Measurements from ENCODE around the gene ERFE. TPM values are rescaled to one million over a fixed set of nuclear protein-coding genes. Genes with fewer than 3 reads are reported as not detected.

Gene ERFE
- polyA plus RNA-seq, 4 donors: 4.5 to 7.0 (median 6.0) TPM

DNA sequence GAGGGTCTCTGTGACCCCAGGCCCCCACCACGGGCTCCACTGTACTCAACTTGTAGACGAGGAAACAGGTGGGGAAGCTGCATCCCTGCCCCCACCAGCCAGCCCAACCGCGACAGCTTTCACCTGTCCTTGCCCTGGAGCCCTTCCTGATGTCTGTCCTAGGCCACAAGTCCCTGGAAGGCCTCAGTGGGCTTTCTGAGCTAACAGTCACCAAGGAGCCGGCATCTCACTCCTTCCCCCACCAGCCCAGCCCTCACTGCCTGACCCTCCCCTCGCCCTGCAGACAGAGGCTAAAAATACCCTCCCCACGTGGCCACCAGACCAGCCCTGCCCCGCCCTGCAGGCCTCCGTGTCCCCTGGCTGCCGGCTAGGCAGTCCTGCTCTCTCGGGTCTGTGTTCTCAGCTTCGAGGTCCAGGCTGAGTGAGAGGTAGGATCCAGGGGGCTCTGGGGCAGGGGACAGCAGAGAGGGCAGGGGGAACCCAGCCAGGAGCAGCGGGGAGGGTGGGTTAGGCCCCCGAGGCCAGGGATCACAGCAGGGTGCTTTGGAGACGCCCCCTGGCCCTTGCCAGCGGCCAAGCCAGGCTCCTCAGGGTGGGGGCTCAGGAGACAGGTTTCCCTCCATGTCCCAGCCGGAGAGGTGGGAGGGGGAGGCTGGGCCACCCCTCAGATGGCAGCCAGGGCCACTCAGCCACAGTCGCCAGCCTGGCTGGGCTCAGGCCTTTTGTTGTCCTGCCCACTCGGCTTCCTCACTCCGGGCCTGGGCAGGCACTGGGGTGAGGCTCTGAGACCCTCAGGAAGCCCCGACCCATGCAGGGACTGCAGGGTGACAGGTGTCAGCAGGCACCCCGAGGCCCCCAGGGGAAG lies 20.2 kb upstream of the ERFE start, which contains the start of gene KLHL30:
KLHL30 (plus strand) TSS at position 338 of the 865 bp plus-strand sequence. CDS start 2,087 bp downstream, outside the sequence.
- no peak for DNase-seq (ENCODE audit: low read depth in 4 of 4, low spot score in 3 of 4)

DNA sequence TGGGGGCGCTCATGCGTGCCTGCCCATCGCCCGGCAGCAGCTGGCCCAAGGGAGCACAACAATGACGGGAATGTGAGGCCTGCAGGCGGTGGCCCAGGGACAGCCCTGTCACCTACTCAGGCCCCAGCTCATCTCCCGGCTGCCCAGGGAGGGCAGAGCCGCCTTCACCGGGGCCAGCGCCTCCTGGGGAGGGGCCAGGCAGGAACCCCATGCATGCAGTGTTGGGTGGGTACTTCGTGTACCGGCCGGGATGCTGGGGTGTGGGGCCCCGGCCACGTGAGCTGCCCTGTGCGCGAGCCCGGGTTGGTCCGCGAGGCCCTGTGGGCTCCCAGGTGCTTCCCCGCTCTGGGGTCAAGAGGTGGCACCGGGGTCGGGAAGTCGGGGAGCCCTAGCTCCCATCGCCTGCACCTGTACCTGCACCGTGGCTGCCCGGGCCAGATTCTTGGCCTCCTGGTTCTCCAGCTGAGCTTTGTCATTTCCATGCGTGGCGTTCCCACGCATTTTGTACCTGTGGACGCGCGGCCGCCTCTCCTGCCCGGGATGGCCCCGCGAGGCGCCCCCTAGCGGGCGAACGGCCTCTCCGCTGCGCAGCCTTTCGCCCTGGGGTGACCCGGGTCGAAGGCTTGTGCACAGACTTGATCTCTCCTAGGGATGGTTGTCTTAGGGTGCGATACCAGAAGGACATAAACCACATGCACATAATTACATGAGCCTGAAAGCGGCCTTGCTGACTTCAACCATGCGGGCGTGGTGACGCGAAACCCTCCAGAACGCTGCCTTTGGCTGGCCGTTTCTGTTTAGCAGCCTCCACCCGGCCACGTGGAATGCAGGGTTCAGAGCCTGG lies 19.4 kb upstream of the ERFE start:
- DNase-seq (ENCODE audit: low read depth in 4 of 4, low spot score in 3 of 4): no peak

DNA sequence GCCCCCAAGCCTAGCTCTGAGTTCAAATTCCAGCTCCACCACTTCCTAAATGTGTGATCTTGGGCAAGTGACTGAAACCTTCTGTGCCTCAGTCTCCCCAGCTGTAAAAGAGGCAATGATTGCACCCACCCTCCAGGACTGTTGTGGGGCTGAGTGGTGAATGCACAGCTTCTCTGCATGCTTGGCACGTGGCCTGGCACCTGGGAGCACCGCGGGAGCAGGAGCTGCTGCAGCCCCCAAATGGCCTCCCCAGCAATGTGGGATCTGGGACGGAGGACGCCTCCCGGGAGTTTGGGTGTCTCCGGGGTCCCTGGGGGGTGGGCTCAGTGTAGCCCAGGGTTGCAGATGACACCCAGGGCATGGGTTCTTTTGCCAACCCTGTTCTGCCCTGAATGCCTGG lies 18.7 kb upstream of the ERFE start:
- DNase-seq (ENCODE audit: low read depth in 4 of 4, low spot score in 3 of 4): no peak

DNA sequence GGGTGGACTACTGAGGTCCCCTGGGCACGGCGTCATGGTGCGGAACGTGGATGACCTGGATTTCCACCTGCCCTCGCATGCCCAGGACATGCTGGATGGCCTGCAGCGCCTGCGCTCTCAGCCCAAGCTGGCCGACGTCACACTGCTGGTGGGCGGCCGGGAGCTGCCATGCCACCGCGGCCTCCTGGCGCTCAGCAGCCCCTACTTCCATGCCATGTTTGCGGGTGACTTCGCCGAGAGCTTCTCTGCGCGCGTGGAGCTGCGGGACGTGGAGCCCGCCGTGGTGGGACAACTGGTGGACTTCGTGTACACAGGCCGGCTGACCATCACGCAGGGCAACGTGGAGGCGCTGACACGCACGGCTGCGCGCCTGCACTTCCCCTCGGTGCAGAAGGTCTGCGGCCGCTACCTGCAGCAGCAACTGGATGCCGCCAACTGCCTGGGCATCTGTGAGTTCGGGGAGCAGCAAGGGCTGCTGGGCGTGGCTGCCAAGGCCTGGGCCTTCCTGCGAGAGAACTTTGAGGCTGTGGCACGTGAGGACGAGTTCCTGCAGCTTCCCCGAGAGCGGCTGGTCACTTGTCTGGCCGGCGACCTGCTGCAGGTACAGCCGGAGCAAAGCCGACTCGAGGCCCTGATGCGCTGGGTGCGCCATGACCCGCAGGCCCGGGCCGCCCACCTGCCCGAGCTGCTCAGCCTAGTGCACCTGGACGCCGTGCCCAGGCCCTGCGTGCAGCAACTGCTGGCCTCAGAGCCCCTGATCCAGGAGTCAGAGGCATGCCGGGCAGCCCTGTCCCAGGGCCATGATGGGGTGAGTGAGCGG lies 17.8 kb upstream of the ERFE start:
- DNase-seq (ENCODE audit: low read depth in 4 of 4, low spot score in 3 of 4): no peak

DNA sequence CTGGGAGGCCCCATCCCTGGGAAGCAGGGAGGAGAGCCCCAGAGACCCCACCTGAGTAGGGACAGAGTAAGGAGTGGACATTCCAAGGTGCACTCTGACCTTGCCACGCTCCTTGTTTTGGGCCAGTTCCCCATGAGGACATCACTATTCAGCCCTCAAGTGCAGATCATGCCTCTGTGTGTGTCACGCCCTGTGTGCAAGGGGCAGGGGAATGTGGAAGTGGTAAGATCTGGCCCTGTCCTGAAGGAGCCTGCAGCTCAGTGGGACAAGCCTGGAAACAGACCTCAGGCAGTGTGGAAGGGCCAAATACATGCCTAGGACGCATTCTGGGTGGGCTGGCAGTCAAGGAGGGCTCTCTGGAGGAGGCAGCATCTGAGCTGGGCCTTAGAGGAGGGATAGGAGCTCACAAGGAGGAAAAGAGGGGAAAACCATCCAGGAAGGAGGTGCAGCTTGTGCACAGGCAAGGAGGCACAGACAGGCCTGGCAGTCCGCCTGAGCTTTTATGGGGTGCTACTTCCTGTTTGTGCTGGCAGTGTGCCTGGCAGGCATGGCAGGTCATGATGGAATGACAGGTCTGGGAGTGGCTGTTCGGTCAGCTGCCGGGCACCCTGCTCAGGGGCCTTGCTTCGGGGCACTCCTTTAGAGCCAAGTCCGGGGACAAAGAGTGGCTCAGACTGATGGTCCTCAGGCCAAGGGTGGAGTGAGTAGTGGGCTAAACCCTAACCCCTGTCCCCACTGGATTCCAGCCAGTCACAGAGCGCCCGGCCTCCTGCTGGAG lies 17.0 kb upstream of the ERFE start:
- no peak for DNase-seq (ENCODE audit: low read depth in 4 of 4, low spot score in 3 of 4)

DNA sequence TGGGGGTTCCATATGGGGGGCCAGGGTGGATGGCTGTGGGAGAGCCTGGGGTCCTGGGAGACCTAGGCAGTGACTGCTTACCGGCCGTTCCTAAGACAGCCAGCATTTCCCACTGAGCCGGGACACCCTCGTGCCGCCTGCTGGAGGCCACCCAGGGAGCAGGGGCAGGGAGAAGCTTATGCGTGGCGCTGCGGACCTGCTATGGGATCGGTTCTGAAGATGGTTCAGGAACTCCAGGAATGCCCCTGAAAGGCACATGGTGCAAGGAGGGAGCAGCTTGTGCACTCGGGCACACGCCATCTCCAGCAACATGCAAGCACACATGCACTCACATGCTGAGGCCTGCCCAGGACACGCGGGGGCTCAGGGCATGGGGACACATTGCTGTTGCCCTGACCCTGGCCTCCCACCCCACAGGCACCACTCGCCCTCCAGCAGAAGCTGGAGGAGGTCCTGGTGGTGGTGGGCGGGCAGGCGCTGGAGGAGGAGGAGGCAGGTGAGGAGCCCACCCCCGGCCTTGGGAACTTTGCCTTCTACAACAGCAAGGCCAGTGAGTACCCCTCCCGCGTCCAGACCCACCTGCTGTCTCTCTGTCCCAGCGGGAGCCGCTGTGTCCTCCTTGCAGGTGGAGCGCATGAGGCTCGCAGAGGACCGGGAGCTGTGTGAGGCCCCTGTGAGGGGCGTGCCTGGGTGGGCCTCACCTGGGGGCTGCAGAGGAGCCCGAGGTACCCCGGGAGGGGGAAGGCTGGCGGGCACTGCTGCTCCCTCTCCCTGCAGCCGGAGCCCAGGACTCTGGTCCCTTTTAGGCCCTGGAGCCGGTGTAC lies 16.2 kb upstream of the ERFE start:
- no peak for DNase-seq (ENCODE audit: low read depth in 4 of 4, low spot score in 3 of 4)

DNA sequence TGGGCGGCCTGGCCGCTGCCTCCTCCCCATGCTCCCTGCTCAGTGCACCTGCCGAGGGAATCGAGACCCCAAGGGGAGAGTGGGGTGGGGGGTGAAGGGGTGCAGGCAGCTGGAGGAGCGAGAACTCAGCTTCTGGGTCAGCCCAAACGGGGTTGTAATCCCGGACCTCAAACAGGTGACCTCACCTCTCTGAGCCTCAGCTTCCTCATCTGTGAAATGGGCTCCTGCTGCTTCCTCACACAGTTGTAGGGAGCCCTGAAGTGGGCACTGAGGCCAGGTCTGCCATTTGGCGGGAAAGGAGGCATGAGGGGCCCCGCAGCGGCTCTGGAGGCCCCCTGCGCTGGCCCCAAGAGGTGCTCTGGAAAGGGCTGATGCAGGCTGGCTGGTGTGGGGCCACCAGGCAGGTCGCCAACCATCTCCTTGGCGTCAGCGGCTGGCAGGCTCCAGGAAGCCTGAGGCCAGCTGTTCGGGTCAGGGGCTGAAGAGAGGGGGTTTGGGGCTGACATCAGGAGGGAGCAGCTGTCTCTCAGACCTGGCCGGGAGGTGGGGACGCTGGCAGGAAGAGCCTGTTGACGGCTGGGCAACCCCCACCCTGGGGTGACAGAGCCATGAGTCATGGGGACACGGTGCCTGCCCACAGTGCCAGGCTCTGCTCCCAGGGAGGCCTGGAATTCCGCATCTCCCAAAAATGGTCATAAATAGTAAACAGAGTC lies 15.4 kb upstream of the ERFE start:
- no peak for DNase-seq (ENCODE audit: low read depth in 4 of 4, low spot score in 3 of 4)

DNA sequence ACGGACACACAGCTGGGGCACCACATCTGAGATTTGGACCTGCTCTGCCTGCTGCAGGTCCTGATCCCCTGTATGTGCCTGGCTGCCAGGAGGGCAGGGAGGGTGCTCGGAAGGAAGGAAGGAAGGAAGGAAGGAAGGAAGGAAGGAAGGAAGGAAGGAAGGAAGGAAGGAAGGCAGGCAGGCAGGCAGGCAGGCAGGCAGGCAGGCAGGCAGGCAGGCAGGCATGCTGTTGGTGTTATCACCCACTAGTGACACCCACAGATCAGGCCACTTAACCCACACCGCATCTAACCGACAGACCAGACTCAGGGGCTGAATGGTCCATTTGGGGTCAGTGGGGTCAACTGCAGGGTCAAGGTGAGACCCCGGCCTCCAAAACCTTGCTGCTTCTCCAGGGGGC lies 14.5 kb upstream of the ERFE start:
- DNase-seq (ENCODE audit: low read depth in 4 of 4, low spot score in 3 of 4): no peak

DNA sequence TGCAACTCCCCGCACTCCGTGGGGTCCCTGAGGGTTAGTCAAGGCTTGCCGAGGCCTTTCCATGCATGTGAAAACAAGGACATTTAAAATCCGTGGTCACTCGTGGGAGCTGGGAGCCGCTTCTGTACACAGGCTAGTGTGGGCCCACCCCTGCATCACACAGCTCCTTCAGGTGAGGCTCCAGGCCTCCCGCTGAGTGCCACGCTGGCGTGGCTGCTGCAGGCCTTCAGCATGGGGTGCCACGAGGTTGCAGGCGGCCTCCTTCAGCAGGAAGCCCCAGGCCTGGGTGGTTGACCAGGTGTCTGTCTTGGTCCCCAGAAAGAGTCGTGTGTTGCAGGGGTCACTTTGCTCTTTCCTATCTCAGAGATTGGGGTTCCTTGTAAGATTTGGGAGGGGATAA lies 13.7 kb upstream of the ERFE start:
- DNase-seq (ENCODE audit: low read depth in 4 of 4, low spot score in 3 of 4): no peak

DNA sequence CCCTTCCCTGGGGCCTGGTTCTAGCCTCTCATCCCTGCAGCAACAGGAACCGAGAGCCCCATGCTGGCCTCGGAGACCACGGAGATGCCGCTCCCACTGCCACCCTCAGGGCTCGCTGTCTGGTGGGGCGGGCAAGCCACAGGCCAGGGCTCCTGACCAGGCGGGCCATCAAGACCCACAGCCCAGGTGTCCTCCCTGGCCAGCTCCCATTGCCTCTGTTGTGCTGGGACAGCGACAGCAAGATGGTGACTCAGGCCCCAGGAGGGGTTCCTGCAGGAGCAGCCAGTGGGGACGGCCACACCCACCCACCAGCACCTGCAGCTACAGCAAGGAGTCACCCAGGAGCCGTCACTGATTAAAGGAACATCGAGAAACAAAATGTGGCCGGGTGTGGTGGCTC lies 12.9 kb upstream of the ERFE start:
- no peak for DNase-seq (ENCODE audit: low read depth in 4 of 4, low spot score in 3 of 4)

DNA sequence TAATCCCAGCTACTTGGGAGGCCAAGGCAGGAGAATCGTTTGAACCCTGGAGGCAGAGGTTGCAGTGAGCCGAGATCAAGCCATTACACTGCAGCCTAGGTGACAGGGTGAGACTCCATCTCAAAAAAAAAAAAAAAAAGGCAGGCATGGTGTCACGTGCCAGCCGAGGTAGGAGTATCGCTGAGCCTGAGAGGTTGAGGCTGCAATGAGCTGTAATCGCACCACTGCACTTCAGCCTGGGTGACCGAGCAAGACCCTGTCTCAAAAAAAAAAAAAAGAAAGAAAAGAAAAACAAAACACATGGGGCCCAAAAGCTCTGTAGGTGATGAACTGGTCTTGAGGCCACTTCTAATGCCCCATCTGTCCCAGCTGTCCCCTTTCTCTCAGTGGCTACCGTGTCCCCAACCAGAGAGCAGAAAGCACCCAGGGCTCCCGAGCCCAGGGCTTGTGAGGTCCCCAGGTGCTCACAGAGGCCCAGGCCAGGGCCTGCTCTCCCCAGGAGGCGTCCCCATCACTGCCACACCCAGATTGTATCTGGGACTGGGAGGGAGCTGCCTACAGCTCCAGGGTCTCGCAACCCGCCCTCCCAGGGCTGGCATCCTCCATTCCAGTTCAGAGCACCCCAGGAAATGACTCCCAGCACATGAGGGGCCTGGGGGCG lies 11.8 kb upstream of the ERFE start:
- no peak for DNase-seq (ENCODE audit: low read depth in 4 of 4, low spot score in 3 of 4)

DNA sequence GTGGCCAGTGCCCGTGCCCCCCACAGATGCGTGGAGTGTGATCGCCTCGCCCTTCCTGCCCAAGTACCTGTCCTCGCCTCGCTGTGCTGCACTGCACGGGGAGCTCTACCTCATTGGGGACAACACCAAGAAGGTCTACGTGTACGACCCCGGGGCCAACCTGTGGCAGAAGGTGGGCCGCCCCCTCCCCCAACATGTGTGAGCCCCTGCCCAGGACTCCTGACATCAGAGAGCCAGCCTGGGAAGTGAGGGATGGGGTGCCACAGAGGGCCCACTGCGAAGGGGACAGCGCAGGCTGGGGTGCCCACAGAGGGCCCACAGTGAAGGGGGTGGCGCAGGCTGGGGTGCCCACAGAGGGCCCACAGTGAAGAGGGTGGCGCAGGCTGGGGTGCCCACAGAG lies 9.8 kb upstream of the ERFE start:
- no peak for DNase-seq (ENCODE audit: low read depth in 4 of 4, low spot score in 3 of 4)

DNA sequence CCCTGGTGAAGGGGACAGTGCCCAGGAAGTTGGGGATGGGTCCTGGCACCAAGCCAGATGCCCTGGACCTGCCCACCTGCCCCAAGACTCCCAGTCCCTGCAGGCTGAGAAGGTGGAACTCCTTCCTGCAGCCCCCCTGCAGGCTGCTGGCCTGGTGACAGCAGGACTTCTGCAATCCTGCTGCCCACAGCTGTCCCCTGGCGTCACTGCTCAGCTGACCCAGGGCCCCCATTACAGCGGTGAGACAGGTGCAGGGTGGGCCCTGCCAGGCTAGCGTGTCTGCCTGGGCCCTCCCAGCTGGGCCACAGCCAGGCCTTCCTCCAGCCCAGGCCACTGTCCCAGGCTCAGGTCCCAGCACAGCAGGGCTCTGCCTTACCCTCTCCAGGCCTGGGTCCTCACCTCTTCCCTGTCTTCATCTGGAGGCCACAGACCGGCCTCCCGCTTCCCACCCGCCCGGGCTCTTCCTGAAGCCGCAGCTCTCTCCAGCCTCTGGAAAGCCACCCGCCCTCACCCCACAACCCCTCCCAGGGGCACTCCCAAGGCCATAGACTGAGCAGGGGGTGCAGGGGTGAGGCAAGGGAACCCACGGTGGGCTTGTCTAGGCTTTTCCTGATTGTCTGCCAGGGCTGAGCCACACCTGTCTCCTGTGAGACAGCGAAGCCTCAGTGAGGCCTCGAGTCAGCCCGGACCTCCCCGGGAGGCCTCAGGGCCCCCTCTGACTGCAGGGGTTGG lies 8.8 kb upstream of the ERFE start:
- DNase-seq (ENCODE audit: low read depth in 4 of 4, low spot score in 3 of 4): no peak

DNA sequence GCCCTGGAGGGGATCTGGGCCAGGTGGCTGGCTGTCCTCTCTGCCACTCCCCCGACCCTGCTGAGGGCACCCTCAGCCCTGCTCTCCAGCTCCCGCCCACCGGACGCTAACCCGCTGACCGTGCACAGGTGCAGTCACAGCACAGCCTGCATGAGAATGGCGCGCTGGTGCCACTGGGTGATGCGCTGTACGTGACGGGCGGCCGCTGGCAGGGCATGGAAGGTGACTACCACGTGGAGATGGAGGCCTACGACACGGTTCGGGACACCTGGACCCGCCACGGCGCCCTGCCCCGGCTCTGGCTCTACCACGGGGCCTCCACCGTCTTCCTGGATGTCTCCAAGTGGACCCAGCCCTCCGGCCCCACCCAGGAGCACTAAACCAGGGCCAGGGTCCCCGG lies 8.1 kb upstream of the ERFE start:
- no peak for DNase-seq (ENCODE audit: low read depth in 4 of 4, low spot score in 3 of 4)

DNA sequence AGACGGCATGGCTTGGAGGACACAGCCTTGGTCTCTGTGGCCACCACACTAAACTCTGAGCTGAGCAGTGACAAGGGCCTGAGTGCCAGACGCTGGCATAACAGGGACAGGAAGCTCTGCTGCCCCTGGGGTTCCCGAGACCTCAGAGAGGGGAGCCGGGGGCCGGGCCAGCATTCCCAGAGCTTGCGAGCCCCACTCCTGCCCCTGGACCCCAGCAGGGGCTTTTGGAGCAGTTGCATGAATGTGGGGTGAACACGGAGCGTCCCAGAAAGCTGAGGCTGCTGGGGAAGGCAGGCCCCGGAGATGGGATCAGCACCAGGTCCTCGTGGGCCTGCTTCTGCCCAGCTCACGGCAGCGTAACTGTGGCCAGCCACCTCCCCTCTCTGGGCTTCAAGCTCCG lies 7.6 kb upstream of the ERFE start:
- DNase-seq (ENCODE audit: low read depth in 4 of 4, low spot score in 3 of 4): no peak

DNA sequence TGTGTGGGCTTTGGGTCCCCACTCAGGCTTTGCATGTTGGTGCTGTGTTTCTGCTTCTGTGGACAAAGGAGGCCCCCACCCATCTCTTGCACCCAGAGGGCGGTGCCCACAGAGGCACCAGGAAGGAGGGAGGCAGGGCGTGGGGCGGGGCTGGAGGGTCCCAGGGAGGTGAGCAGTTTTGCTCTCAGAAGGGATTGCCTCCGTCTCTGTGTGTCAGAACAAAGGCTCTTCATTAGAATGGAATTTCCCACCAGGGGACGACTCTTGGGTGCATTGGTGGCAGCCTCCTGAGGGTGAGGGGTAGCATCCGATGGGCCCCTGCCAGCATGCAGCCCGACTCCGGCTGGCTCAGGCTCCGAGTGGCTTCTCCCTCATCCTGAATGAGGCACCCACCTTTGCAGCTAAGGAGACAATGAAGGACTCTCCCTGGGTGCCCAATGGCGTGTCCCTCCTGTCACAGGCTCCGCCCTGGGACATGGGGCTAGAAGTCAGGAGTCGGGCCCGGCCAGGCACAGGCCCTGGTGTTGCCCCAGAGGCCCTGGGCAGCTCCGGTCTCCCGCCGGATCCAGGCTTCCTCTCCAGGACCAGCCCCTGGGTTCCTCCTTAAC lies 7.0 kb upstream of the ERFE start:
- DNase-seq (ENCODE audit: low read depth in 4 of 4, low spot score in 3 of 4): no peak

All from right renal pelvis (tissue), 4 donors.